Loucy (cell line): ENCODE measurements around the gene WDR93.

Experiments
- H2AFZ ChIP-seq: fragments of 200-600 bp; sonication (generic); 2 replicates; pipeline ENCODE4 v1.6.0; 2016; ENCODE audit warnings: antibody characterized with exemption, mild to moderate bottlenecking, low read length, moderate library complexity
- H3F3A ChIP-seq: fragments of 200-600 bp; 2 replicates; pipeline ENCODE4 v1.6.0; 2016; ENCODE audit warnings: antibody characterized with exemption, low read depth, mild to moderate bottlenecking
- H3K27me3 ChIP-seq: fragments of 200-600 bp; sonication (generic); 2 replicates; pipeline ENCODE4 v1.6.1; 2014; ENCODE audit warnings: low read length, mild to moderate bottlenecking; ENCODE audit not compliant: insufficient read depth, poor library complexity, severe bottlenecking
- H3K36me3 ChIP-seq: fragments of 200-600 bp; sonication (generic); 2 replicates; pipeline ENCODE4 v1.6.1; 2016; ENCODE audit warnings: low read length; ENCODE audit not compliant: insufficient read depth
- H3K4me1 ChIP-seq: fragments of 200-600 bp; sonication (generic); 2 replicates; pipeline ENCODE4 v1.5.1; 2014; ENCODE audit warnings: low read length, mild to moderate bottlenecking; ENCODE audit not compliant: insufficient read depth, poor library complexity, severe bottlenecking
- H3K4me2 ChIP-seq: fragments of 200-600 bp; sonication (generic); 2 replicates; pipeline ENCODE4 v1.6.0; 2014; ENCODE audit warnings: antibody characterized with exemption, low read length, low read depth, mild to moderate bottlenecking; ENCODE audit not compliant: poor library complexity, severe bottlenecking
- H3K4me3 ChIP-seq: fragments of 200-600 bp; sonication (generic); 2 replicates; pipeline ENCODE4 v1.5.1; 2014; ENCODE audit warnings: low read length, mild to moderate bottlenecking, mixed read lengths; ENCODE audit not compliant: poor library complexity, severe bottlenecking
- H3K79me2 ChIP-seq: fragments of 200-600 bp; sonication (generic); 2 replicates; pipeline ENCODE4 v1.6.1; 2014; ENCODE audit warnings: low read length; ENCODE audit not compliant: insufficient read depth
- H3K9ac ChIP-seq: fragments of 200-600 bp; sonication (generic); 2 replicates; pipeline ENCODE4 v1.6.0; 2014; ENCODE audit warnings: mild to moderate bottlenecking, low read depth, low read length, moderate library complexity; ENCODE audit not compliant: poor library complexity, severe bottlenecking
- H3K9me2 ChIP-seq: fragments of 200-600 bp; sonication (generic); replicated peaks from 2 replicates; pipeline ENCODE4 v1.6.1; 2016; ENCODE audit warnings: low read depth, low read length, mixed read lengths
- H3K9me3 ChIP-seq: fragments of 200-600 bp; sonication (generic); 2 replicates; pipeline ENCODE4 v1.6.1; 2014; ENCODE audit warnings: mild to moderate bottlenecking, antibody characterized with exemption, low read length, low read depth; ENCODE audit not compliant: insufficient read depth
- H4K20me1 ChIP-seq: fragments of 200-600 bp; sonication (generic); 2 replicates; pipeline ENCODE4 v1.6.0; 2014; ENCODE audit warnings: antibody characterized with exemption, low read length, mild to moderate bottlenecking; ENCODE audit not compliant: insufficient read depth, poor library complexity, severe bottlenecking
- CTCF ChIP-seq: fragments of 200-600 bp; sonication (generic); conservative IDR thresholded peaks from 2 replicates; pipeline ENCODE4 v1.5.1; 2014; ENCODE audit warnings: mild to moderate bottlenecking, antibody characterized with exemption, low read length
- EZH2phosphoT487 ChIP-seq: fragments of 200-600 bp; IDR thresholded peaks from 2 replicates; pipeline ENCODE4 v1.6.1; 2018; ENCODE audit warnings: antibody characterized with exemption, mild to moderate bottlenecking, moderate library complexity, borderline replicate concordance

WDR93 gene

DNA sequence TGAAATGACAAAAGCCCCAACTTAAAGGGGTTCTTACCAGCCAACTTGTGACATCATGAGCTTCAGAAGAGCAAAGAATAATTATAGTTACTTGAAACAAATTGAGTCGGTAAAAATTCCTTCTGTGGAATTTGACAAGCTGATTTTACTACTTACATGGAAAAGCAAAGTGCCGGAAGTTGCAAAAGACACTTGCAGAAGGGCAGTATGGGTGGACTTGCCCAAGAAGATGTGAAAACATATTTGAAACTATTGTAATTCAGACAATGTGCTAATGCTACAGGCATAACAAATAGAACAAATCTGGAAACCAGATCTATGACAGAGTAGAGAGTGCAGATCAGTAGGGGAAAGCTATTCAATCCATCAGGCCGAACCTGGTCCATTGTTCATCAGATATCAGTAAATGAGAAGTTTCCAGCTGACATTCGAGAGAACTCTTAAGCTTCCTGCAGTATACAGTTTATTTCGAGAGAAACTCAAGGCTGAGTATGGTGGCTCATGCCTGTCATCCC is 32.9 kb upstream of the WDR93 start:
- TF ChIP-seq CTCF: no peak
- TF ChIP-seq EZH2phosphoT487: no peak
- Histone ChIP-seq H4K20me1 (no peaks in the 10 kb centered on the region), H3K27me3 (no peaks in the 10 kb centered on the region), H3K79me2 (no peaks in the 10 kb centered on the region), H3F3A (peaks cover 5% of the 10 kb centered on the region; the same call in 1 of the 2 replicates), H3K4me3 (no peak overlapping the region), H3K9me3 (no peaks in the 10 kb centered on the region), H3K9me2 (no peaks in the 10 kb centered on the region), H3K4me1 (peaks cover 15% of the 10 kb centered on the region), H3K36me3 (no peaks in the 10 kb centered on the region), H2AFZ (no peak overlapping the region), H3K9ac (no peak overlapping the region), H3K4me2 (no peak overlapping the region)

- H3K9me2 ChIP-seq: no peaks in the 10 kb centered on the region
- no peak overlapping the region for H3K4me2 ChIP-seq
- no peak for TF ChIP-seq EZH2phosphoT487
- no peak for TF ChIP-seq CTCF
- peaks cover 14% of the 10 kb centered on the region for H3K4me1 ChIP-seq
- H3K36me3 ChIP-seq: no peaks in the 10 kb centered on the region
- H3K9ac ChIP-seq: no peak overlapping the region
- H3K27me3 ChIP-seq: no peaks in the 10 kb centered on the region
- no peaks in the 10 kb centered on the region for H4K20me1 ChIP-seq
- no peak overlapping the region for H3K4me3 ChIP-seq
- H2AFZ ChIP-seq: no peak overlapping the region
- H3K9me3 ChIP-seq: no peaks in the 10 kb centered on the region
- H3F3A ChIP-seq: peaks cover 5% of the 10 kb centered on the region; the same call in 1 of the 2 replicates
- H3K79me2 ChIP-seq: no peaks in the 10 kb centered on the region
Observed at GRCh38 chr15:89659295-89659694, 31.3 kb upstream of the WDR93 start.

DNA sequence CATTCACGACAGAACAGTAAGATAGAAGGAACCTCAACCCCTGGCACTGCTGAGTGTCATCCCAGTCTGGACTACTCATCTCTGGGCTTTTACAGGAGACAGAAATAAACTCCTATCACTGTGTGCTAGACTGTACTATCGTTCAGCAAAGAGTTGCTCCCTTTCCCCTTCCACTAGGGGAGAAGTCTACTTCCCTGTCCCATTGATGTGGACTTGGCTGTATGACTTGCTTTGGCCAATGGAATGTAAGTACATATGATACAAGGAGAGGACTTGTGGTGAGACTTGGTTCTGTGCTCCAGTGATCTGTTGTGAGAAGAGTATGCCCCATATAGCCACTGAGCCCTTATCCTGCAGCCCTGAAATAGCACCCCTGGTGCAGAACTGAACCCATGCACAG is 30.1 kb upstream of the WDR93 start:
- Histone ChIP-seq H3K36me3 (no peaks in the 10 kb centered on the region), H3K9ac (no peak overlapping the region), H3K9me3 (no peaks in the 10 kb centered on the region), H3K4me1 (peaks cover 7% of the 10 kb centered on the region), H3K79me2 (no peaks in the 10 kb centered on the region), H3K27me3 (no peaks in the 10 kb centered on the region), H3K9me2 (no peaks in the 10 kb centered on the region), H2AFZ (no peak overlapping the region), H3K4me2 (no peak overlapping the region), H3F3A (peaks cover 5% of the 10 kb centered on the region; the same call in 1 of the 2 replicates), H3K4me3 (no peak overlapping the region), H4K20me1 (no peaks in the 10 kb centered on the region)
- TF ChIP-seq EZH2phosphoT487 (no peak), CTCF (no peak)
